ENCODE data around the gene NUB1.

DNA sequence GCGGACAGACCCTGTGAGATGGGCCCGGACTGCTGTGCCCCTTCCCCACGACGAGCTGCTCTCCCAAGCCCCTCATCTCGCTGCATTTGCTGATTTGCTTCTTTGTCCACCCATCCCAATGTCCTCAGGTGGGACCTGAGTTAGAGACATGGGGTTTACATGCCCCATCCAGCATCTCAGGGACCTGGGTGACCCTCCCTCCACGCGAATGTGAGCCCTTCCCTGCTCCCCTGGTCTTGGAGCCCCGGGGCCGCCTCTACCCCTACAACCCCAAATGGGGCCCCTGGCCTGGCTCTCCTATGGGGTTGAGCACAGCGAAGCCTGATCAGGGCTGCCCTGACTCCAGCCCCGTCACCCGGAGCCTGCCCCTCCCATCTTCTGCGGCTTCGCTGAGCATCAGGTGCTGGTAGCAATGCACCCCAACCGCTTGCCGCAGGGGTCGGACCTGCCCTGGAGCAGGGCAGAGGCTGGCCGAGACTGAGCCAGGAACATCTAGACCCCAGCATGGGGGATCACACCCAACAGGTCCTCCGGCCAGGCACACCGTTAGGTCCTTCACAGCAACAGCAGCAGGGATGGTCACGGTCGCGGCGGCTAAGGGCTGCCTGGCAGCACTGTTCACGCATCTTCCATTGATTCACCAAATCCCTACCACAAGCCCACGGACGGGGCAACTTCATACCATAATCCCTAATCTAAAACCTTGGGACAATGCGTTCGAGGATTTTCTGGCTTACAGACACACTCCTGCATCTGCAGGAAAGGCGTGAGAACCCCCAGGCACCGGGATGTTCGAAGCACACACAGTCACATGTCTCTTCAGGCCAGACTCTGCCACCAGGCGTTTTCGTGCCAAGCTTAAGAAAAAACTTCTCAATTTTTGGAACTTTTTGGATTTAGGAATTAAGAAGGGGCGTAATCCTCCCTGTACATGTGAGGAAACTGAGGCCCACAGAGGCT lies 52.7 kb downstream of the NUB1 start:
- TF ChIP-seq, protein P1, sequence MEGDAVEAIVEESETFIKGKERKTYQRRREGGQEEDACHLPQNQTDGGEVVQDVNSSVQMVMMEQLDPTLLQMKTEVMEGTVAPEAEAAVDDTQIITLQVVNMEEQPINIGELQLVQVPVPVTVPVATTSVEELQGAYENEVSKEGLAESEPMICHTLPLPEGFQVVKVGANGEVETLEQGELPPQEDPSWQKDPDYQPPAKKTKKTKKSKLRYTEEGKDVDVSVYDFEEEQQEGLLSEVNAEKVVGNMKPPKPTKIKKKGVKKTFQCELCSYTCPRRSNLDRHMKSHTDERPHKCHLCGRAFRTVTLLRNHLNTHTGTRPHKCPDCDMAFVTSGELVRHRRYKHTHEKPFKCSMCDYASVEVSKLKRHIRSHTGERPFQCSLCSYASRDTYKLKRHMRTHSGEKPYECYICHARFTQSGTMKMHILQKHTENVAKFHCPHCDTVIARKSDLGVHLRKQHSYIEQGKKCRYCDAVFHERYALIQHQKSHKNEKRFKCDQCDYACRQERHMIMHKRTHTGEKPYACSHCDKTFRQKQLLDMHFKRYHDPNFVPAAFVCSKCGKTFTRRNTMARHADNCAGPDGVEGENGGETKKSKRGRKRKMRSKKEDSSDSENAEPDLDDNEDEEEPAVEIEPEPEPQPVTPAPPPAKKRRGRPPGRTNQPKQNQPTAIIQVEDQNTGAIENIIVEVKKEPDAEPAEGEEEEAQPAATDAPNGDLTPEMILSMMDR (IDR thresholded peaks at IDR 0.05; ENCODE audit: low read length) = no peak
- no peak for TF ChIP-seq EZH2 (IDR thresholded peaks at IDR 0.05; ENCODE audit: borderline replicate concordance, low read length)
